GM19455 (cell line): ENCODE measurements around the gene PDCL3.

Source experiments
- ATAC-seq: cut with Tn5 transposase; IDR thresholded peaks from one replicate; pipeline ENCODE4 v1.9.1; 2021; ENCODE audit not compliant: unreplicated experiment

The PDCL3 gene

GRCh38 chr2:100611079-100612029 is 48.6 kb downstream of the PDCL3 start:
- ATAC-seq, result no peak

- no peak for ATAC-seq
Measured at GRCh38 chr2:100612388-100613000, 49.7 kb downstream of the PDCL3 start.

- ATAC-seq, result no peak
Measured at GRCh38 chr2:100613719-100614118, 50.9 kb downstream of the PDCL3 start.

GRCh38 chr2:100614455-100615000 is 51.7 kb downstream of the PDCL3 start:
- no peak for ATAC-seq

- no peak for ATAC-seq
Measured at GRCh38 chr2:100615471-100615870, 52.7 kb downstream of the PDCL3 start.

GRCh38 chr2:100615886-100616285 is 53.1 kb downstream of the PDCL3 start:
- ATAC-seq, result no peak

- ATAC-seq, result no peak
Measured at GRCh38 chr2:100616841-100617390, 54.1 kb downstream of the PDCL3 start.

GRCh38 chr2:100619951-100620350 is 57.2 kb downstream of the PDCL3 start:
- ATAC-seq, result no peak

- no peak for ATAC-seq
Measured at GRCh38 chr2:100620481-100620880, 57.7 kb downstream of the PDCL3 start.

GRCh38 chr2:100621371-100621951 is 58.7 kb downstream of the PDCL3 start:
- ATAC-seq, result no peak

GRCh38 chr2:100623033-100623715 is 60.4 kb downstream of the PDCL3 start:
- ATAC-seq, result no peak

GRCh38 chr2:100623930-100624329 is 61.1 kb downstream of the PDCL3 start:
- ATAC-seq, result no peak

- ATAC-seq, result no peak
Measured at GRCh38 chr2:100624536-100624935, 61.7 kb downstream of the PDCL3 start.

- no peak for ATAC-seq
Measured at GRCh38 chr2:100625717-100626116, 62.9 kb downstream of the PDCL3 start.
